Measurements from ENCODE around the gene BHLHE40. TPM values are rescaled to one million over a fixed set of nuclear protein-coding genes. Genes with fewer than 3 reads are reported as not detected.

BHLHE40 gene
- total and polyA plus RNA-seq, 9 donors: 28.6 to 264 (median 75.3) TPM

DNA sequence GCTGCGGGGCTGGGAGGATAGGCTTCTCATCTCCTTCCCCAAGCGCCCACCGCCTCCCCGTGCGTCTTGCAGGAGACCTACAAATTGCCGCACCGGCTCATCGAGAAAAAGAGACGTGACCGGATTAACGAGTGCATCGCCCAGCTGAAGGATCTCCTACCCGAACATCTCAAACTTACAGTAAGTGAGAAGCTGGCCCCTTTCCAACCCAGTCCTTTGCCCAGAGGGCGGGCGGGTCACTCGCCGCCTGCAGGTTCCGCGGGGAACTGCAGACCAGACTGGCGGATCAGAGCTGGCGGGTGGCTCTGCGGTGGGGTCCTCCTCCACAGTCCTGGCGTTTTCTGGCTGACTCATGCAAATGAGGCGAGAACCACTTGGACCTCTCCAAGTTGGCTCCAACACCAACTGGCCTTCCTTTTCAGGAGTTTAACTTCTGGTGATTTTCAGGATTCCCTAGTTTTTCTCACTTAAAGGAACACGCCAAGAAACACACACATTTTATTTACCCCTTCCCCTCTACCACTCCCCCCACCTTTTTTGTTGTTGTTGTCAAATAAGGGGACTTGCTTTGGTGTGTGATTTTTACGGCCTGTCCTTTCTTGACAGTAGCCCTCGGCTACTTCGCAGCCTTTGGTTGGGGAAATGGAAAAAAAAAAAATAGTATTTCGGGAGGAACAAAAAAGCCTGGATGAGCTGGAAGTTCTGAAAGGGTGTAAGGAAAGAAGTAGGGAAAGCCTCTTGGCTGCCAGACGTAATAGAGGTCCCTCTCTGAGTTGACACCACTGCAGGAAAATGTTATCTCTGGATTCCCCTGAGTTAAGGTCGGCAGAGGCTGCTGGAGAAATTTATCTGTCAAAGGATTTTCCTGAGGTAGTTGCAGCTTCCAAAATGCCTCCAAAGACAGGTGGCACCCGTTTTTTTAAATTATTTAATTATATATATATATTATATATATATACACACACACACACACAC lies 1.3 kb downstream of the BHLHE40 start:
- H3K27ac ChIP-seq: peak overlapping the region; percentile 97 to 98
- H3K27me3 ChIP-seq: no peaks in the 10 kb centered on the region
- H3K36me3 ChIP-seq: no peaks in the 10 kb centered on the region
- intact Hi-C loops (cut with DNase I): loop anchor here (5.0 to 10.0 kb wide), 4 partner anchors 47 to 263 kb away; no protein-coding TSS in a partner anchor
- no peak for TF ChIP-seq EP300 (IDR thresholded peaks at IDR 0.05)
- peak; percentile 11 for TF ChIP-seq POLR2A (IDR thresholded peaks at IDR 0.05)
- TF ChIP-seq, protein P1, sequence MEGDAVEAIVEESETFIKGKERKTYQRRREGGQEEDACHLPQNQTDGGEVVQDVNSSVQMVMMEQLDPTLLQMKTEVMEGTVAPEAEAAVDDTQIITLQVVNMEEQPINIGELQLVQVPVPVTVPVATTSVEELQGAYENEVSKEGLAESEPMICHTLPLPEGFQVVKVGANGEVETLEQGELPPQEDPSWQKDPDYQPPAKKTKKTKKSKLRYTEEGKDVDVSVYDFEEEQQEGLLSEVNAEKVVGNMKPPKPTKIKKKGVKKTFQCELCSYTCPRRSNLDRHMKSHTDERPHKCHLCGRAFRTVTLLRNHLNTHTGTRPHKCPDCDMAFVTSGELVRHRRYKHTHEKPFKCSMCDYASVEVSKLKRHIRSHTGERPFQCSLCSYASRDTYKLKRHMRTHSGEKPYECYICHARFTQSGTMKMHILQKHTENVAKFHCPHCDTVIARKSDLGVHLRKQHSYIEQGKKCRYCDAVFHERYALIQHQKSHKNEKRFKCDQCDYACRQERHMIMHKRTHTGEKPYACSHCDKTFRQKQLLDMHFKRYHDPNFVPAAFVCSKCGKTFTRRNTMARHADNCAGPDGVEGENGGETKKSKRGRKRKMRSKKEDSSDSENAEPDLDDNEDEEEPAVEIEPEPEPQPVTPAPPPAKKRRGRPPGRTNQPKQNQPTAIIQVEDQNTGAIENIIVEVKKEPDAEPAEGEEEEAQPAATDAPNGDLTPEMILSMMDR (IDR thresholded peaks at IDR 0.05): peak; percentile 95 to 98 (median 95)
- 6 to 11% (median 8%) methylated on average over 32 of the region's 32 CpGs for WGBS, 3 donors
- H3K4me3 ChIP-seq: peak overlapping the region; percentile 87
- peak; percentile 88 to 95 (median 93) for DNase-seq
- H3K4me1 ChIP-seq (ENCODE audit: insufficient read depth): peaks cover 8% of the 10 kb centered on the region
- no peaks in the 10 kb centered on the region for H3K9me3 ChIP-seq

DNA sequence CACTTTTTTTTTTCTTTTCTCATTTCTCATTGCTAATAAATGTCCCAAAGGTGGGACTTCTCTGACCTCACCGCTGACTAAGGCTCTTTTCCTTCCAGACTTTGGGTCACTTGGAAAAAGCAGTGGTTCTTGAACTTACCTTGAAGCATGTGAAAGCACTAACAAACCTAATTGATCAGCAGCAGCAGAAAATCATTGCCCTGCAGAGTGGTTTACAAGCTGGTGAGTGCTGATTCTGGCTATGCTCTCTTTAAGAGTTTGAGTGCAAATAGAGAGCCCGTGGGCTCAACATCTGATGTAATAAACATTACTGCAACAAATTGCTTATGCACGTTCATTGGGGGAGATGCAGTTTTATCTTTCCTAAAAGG lies 2.0 kb downstream of the BHLHE40 start:
- TF ChIP-seq POLR2A (IDR thresholded peaks at IDR 0.05) (no peak), EP300 (IDR thresholded peaks at IDR 0.05) (no peak)
- TF ChIP-seq, protein P1 (IDR thresholded peaks at IDR 0.05): no peak
- Histone ChIP-seq H3K9me3 (no peaks in the 10 kb centered on the region), H3K36me3 (no peaks in the 10 kb centered on the region), H3K27ac (peak overlapping the region in 1 of 2 donors; percentile 98), H3K4me1 (ENCODE audit: insufficient read depth) (peaks cover 8% of the 10 kb centered on the region), H3K27me3 (no peaks in the 10 kb centered on the region), H3K4me3 (peak overlapping the region; percentile 87)
- intact Hi-C loops (cut with DNase I): loop anchor here (5.0 to 10.0 kb wide), 4 partner anchors 46 to 264 kb away; no protein-coding TSS in a partner anchor
- 22 to 32% (median 23%) methylated on average over 3 of the region's 3 CpGs for WGBS, 3 donors
- no peak for DNase-seq

DNA sequence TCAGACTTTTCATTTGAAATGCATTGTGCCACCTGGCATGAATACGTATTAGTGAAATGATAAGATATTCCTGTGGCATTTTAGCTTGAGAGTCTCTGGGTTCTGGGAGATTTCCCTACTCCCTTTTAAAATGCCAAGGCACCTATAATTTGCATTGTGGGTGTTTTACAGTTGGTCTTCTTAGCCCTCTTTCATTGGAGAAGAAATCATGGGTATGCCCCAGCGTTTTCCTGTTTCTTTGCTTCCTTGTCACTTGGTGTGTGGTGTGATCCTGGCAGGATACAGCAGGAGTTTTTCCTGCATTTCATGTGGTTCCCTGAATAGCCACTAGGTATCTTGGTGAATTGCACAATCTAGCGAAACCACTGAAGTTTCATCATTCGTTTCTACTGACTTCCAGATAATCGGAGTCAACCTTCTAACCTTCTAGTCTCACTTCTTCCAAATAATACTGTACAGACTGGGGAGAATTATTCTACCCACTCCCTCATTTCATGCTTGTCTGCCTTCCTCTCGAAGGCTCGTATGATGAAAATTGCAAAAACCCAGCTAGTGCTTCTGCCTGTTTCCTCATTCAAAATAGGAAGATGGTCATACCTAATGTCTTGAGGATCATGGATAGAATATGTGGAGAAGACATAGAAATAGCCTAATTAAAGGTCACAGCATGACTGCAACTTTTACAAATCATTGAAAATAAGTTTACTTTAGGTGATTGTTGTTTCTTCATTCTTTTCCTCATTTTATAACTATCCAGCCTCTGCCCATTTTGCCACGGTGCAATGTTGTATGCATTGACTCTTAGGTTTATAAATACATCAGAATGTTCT lies 2.6 kb downstream of the BHLHE40 start:
- WGBS, 3 donors: 27 to 51% (median 37%) methylated on average over 8 of the region's 8 CpGs
- Histone ChIP-seq H3K27me3 (no peaks in the 10 kb centered on the region), H3K36me3 (no peaks in the 10 kb centered on the region), H3K4me3 (peak overlapping the region; percentile 87), H3K27ac (peak overlapping the region in 1 of 2 donors; percentile 98), H3K4me1 (ENCODE audit: insufficient read depth) (peaks cover 9% of the 10 kb centered on the region), H3K9me3 (no peaks in the 10 kb centered on the region)
- no peak for TF ChIP-seq EP300 (IDR thresholded peaks at IDR 0.05)
- TF ChIP-seq, protein P1 (IDR thresholded peaks at IDR 0.05): peak; percentile 26 to 70 (median 49)
- DNase-seq: peak in 1 of 5 donors; percentile 44
- intact Hi-C loops (cut with DNase I): loop anchor here (5.0 to 10.0 kb wide), 4 partner anchors 45 to 265 kb away; no protein-coding TSS in a partner anchor
